ENCODE results near the gene THAP10.

The THAP10 gene

DNA sequence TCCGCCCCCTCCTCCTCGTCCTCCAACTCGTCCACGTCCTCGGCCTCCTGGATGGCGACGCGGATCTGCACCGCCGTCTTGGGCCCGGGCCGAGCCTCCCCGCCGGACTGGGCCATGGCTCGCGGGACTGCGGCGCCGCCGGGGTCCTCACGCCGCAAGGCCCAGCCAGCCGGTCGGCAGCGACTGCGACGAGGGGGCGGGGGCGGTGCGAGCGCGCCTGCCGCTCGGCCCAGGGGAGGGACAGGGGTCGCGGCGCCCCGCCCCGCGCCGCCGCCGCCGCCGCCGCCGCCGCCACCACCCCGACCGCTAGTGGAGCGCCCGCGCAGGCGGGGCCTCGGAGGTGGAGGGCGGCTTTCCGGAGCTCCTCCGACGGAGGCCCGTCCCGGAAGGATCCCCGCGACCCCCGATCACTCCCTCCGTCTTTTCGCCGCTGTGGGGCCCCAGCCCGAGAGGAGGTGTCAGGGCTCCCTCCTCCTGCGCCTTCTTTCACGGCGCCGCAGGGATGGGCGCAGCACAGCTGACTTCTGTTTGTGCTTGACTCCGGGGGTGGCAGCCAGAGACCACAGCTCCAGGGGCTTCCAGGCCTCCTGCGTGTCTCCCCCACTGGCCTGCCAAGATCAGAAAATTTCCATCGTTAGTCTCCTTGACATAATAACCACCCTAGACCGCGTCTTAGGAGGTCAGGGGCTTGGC is 38.1 kb downstream of the THAP10 start, which contains the start of gene LARP6:
LARP6 (minus strand) TSS at position 185 of the 693 bp plus-strand sequence; CDS start at position 116, 69 bp downstream.
- H3K4me3 ChIP-seq (ENCODE audit: low read depth, low read length): peak within 1 kb of the TSS; percentile 66
- TF ChIP-seq, protein P1, sequence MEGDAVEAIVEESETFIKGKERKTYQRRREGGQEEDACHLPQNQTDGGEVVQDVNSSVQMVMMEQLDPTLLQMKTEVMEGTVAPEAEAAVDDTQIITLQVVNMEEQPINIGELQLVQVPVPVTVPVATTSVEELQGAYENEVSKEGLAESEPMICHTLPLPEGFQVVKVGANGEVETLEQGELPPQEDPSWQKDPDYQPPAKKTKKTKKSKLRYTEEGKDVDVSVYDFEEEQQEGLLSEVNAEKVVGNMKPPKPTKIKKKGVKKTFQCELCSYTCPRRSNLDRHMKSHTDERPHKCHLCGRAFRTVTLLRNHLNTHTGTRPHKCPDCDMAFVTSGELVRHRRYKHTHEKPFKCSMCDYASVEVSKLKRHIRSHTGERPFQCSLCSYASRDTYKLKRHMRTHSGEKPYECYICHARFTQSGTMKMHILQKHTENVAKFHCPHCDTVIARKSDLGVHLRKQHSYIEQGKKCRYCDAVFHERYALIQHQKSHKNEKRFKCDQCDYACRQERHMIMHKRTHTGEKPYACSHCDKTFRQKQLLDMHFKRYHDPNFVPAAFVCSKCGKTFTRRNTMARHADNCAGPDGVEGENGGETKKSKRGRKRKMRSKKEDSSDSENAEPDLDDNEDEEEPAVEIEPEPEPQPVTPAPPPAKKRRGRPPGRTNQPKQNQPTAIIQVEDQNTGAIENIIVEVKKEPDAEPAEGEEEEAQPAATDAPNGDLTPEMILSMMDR (IDR thresholded peaks at IDR 0.05; ENCODE audit: insufficient read depth, low read depth, low read length, missing control alignments): no peak
- DNase-seq (ENCODE audit: low read depth): peak; percentile 66

DNA sequence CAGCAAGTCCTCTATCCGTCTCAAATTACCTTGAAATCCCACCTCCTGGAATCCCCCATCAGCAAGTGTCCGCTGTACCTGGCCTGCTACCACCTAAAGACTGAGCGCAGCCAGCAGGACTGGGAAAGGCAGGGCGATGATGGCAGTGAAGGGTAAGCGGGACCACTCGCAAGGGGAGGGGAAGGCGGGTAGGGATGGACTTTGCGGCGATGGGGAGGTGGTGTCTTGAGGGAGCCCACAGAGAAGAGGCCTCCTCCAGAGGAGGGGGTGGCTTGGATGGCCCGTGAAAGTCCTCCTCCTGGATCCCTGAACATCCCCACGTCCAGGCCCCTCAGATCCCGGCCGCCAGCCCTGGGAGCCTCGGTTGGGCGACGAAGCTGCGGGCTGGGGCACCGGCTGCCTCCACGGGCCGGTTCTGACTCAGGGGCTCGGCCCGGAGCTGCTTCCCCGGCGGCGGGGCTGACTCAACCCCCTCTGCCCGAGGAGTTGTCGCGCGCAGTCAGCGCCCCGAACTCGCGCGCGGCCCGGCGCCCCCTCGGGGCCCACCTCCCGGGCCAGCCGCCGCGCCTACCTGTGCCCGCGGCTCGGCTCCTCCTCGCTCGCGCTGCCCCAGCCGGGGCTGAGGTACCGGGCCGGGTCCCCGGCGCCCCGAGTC is 38.8 kb downstream of the THAP10 start:
- peak; percentile 55 for DNase-seq (ENCODE audit: low read depth)

DNA sequence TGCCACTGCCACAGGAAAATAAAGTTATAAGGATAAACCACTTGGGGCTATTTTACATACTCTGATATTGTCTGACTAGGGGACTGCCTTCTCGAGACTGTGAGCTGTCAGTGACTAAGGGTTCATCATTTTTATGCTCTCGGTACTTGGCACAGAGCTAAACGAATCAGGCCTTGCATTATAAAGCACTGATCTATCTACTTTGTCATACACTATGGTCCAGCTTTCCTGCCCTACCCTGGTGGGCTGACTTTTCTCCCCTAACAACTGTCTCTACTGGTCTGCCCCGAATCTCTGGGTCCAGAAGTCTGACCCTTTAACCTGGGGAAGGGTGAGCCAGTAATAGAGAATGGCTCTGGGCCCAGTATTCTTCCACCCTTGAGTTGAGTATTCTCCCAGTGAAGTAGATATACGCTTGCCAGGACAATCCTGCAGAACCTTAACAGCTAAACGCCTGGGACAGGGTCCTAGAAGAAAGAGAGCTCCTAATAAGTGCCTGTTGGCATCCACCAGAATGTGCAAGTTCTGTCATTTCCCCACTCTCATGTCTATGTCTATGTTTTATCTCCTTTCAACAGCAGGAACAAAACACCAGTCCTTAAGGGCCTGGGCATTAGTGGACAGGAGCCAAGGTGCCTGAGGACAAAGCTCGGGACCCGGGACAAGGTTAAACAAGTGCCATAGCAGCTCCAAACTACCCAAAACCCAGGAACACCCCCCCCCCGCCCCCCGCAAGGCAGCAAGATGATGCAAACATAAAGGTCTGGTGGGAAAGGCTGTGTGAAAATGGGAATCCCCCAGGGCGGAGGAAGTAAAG is 39.5 kb downstream of the THAP10 start:
- peak overlapping the region; percentile 54 for H3K4me3 ChIP-seq (ENCODE audit: low read depth, low read length)
- TF ChIP-seq, protein P1 (IDR thresholded peaks at IDR 0.05; ENCODE audit: insufficient read depth, low read depth, low read length, missing control alignments): no peak
- DNase-seq (ENCODE audit: low read depth): no peak

More for the DNA sequence above, 38.8 kb downstream of the THAP10 start:
- TF ChIP-seq, protein P1 (IDR thresholded peaks at IDR 0.05; ENCODE audit: insufficient read depth, low read depth, low read length, missing control alignments): no peak
- peak overlapping the region; percentile 54 for H3K4me3 ChIP-seq (ENCODE audit: low read depth, low read length)

DNA sequence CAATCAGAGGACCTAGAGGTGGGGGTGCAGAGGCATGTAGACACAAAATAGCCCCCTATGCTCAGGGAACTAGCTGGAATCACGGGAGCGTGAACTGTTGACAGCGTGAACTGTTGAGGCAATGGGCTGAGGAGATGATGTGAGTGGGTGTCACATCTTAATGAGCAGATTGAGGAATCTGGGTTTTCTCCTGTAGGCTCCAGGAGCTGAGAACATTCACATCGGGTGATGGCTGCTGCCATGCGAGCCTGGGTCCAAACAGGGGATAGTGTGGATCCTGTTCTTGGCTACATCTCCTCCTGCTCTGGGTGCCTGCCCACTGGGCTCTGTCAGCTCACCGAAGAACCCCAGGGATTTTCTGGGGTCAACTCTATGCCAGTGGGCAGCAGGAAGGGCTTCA is 40.3 kb downstream of the THAP10 start:
- TF ChIP-seq, protein P1 (IDR thresholded peaks at IDR 0.05; ENCODE audit: insufficient read depth, low read depth, low read length, missing control alignments): no peak
- no peak for DNase-seq (ENCODE audit: low read depth)
- H3K4me3 ChIP-seq (ENCODE audit: low read depth, low read length): no peak overlapping the region

DNA sequence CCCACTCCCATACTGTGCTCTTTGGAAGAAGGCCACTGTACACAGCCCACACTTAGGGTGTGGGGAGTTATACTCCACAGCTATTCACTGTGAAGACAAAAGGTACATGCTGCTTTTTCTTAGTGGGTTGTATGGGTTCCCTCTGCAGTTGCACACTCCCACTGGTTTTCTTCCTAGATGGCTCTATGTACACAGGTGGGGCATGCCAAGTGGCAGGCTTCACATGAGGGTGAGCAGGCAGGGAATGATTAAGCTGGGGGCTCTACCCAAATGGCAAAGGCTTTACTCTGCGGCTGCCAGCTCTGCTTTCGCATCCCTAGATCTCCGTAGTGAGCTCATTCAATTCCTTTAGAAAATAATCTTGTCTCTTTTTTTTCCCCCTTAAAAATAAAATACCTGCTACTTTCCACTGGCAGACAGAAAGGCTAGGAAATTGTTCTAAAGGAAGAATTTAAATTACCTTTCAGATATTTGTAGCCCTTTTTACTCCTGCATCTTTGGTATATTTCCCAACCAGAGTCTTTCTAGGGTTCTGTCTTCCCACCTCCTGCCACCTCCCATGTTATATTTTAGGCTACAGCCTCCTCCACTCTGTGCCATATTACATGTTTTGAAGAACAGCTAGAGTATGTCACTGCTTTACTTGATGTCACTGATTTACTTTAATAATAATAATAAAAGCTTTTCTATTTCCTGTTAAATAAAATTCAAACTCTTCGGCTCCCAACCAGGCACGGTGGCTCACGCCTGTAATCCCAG is 46.5 kb downstream of the THAP10 start:
- TF ChIP-seq, protein P1 (IDR thresholded peaks at IDR 0.05; ENCODE audit: insufficient read depth, low read depth, low read length, missing control alignments): no peak
- no peak for DNase-seq (ENCODE audit: low read depth)

DNA sequence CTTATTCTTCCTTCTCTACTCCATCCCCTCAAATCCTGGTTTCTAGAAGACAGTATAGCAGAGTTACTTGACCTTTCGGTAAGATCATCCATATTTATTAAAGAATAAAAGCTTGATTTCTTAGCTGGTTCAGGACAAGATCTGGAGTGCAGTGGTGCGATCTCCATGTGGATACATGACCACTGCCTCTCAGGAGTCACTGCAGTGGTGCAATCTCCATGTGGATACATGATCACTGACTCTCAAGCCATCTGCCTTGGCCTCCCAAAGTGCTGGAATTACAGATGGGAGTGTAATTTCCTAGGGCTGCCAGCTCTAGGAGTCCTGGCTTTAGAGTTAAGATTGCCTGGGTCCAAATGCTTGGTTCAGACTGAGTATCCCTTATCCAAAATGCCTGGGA is 54.8 kb downstream of the THAP10 start:
- no peak overlapping the region for H3K4me3 ChIP-seq (ENCODE audit: low read depth, low read length)
- TF ChIP-seq, protein P1 (IDR thresholded peaks at IDR 0.05; ENCODE audit: insufficient read depth, low read depth, low read length, missing control alignments): no peak
- no peak for DNase-seq (ENCODE audit: low read depth)

More for the DNA sequence above, 46.5 kb downstream of the THAP10 start:
- no peak overlapping the region for H3K4me3 ChIP-seq (ENCODE audit: low read depth, low read length)

Measured in GM12865 (cell line).